CD1c-positive myeloid dendritic cell (primary cell): ENCODE results near the gene ADGB.

Experiments
- DNase-seq: peaks from one replicate; pipeline ENCODE4 v3.0.0-alpha.2; 2016; ENCODE audit errors: extremely low spot score

Gene ADGB

GRCh38 chr6:146861029-146861563 is 262.3 kb downstream of the ADGB start:
- no peak for DNase-seq

DNA sequence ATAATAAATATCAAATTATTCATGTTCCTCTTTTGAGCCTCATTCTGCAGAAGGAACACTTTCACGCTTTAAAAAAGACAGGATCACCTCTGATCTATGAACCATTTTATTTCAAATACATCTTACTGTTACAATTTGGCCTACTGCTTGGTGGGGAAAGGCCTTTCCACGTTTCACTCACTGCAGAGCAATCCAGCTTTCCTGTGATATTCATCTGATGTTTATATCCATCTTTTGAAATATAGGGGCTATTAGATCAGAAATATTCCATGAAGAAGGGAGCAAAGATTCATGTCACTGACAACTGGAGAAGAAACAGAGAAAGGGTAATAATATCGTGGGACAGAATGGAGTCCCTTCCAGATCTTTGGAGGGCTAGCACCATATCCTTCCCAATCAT is 262.9 kb downstream of the ADGB start:
- DNase-seq = no peak

DNA sequence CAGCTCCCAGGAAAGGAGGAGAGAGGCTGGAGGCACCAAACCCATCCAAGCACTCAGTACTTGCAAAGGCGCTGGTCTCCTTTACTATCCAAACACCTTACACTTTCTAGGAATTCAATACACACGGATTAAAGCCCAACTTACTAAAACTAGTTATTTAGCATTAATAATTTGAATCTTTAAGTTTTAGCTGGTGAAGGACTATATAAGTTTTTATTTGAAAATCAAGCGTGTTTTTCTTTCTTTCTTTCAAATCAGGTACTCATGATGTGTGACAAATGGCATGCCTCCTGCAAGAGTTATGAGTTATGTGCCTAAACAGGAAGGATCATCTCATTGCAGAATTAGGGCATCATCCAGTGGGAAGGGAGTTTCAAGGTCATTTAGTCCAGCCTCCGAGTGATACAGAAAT is 263.7 kb downstream of the ADGB start:
- DNase-seq = no peak

DNA sequence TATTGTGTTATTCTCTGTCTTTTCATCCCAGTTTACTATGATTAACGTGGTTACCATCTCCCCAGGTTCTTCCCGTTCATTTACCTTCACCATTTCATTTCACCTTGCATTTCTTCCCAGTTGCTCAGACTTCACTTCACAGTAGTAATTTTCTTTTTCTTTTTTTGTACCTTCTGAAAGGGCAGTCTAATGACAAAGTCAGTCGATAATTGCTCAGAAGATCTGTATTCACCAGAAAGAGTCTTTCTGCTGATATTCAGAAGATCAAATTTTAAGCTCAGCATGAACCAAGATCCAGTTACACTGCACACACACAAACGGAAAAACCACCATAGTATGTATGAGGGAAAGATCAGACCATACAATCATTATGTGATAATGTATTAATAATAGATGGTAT is 265.5 kb downstream of the ADGB start:
- no peak for DNase-seq

DNA sequence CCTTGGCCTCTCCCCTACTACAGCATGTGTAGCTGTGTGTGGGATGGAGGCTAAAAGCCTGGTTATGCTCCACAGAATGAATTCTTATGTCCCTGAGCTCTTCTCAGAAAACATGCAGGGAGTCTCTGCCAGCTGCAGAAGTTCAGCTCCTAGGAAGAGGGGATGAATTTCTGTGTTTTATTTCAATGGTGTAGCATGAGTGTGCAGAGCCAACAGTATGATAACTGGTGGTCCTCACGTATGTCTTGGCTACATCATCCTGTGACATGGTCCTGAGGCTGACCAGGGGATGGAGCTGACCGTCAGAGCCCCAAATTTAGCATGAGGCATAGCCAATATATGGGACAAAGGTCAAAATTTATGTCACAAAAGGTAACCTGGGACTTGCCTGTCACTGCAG is 266.1 kb downstream of the ADGB start:
- DNase-seq = no peak
